DND-41 (cell line): ENCODE data around the gene PHLPP1.

Source experiments
- EZH2 ChIP-seq: IDR thresholded peaks from 3 replicates; pipeline ENCODE4 v1.6.1; 2012; ENCODE audit warnings: borderline replicate concordance, low read depth, mild to moderate bottlenecking, moderate library complexity, low read length, inconsistent platforms; ENCODE audit not compliant: severe bottlenecking
- TF ChIP-seq, protein P1 (sequence below): IDR thresholded peaks from 2 replicates; pipeline ENCODE4 v1.5.1; 2012; ENCODE audit warnings: borderline replicate concordance, low read length, moderate library complexity, mild to moderate bottlenecking; ENCODE audit not compliant: poor library complexity, severe bottlenecking; ENCODE audit errors: extremely low read depth

DNA sequence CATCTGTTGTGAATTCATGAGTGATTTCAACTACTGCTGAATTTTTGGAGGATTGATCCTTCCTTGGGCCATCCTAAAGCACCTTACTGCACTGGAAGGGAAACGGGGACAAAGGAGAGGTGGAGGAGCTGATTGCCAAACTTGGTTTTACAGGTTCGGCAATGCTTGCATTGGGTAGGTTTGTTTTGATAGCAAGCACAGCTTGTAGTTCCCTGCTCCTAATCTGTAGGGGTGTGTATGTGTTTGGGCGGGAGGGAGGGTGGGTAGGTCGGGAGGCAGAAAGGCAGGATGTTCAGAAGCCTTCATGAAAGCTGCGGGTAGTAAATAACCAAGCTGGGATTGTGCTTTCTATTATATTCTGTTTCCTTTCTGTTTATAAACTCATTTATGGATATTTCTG is 24.6 kb downstream of the PHLPP1 start:
- TF ChIP-seq, protein P1, sequence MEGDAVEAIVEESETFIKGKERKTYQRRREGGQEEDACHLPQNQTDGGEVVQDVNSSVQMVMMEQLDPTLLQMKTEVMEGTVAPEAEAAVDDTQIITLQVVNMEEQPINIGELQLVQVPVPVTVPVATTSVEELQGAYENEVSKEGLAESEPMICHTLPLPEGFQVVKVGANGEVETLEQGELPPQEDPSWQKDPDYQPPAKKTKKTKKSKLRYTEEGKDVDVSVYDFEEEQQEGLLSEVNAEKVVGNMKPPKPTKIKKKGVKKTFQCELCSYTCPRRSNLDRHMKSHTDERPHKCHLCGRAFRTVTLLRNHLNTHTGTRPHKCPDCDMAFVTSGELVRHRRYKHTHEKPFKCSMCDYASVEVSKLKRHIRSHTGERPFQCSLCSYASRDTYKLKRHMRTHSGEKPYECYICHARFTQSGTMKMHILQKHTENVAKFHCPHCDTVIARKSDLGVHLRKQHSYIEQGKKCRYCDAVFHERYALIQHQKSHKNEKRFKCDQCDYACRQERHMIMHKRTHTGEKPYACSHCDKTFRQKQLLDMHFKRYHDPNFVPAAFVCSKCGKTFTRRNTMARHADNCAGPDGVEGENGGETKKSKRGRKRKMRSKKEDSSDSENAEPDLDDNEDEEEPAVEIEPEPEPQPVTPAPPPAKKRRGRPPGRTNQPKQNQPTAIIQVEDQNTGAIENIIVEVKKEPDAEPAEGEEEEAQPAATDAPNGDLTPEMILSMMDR = no peak
- no peak for TF ChIP-seq EZH2
